H9 (cell line): ENCODE results near the gene TIAM2. TPM values are rescaled to one million over a fixed set of nuclear protein-coding genes. Genes with fewer than 3 reads are reported as not detected.

Experiments
- DNase-seq: peaks from one replicate; pipeline ENCODE4 v3.0.0-alpha.2; 2017
- H2AFZ ChIP-seq: one replicate; pipeline ENCODE4 v1.6.1; 2013; ENCODE audit warnings: mild to moderate bottlenecking, low read length, control low read depth, moderate library complexity
- H2AK5ac ChIP-seq: 2 replicates; pipeline ENCODE4 v1.6.1; 2013; ENCODE audit warnings: low read length, control low read depth, mixed read lengths; ENCODE audit not compliant: insufficient read length
- H2BK120ac ChIP-seq: one replicate; pipeline ENCODE4 v1.6.1; 2013; ENCODE audit warnings: low read depth, mild to moderate bottlenecking, low read length, control low read depth, inconsistent platforms; ENCODE audit not compliant: poor library complexity, severe bottlenecking
- H2BK12ac ChIP-seq: 2 replicates; pipeline ENCODE4 v1.6.1; 2013; ENCODE audit warnings: low read length, control low read depth, mixed read lengths, low read depth; ENCODE audit not compliant: insufficient read length
- H2BK15ac ChIP-seq: 2 replicates; pipeline ENCODE4 v1.6.1; 2013; ENCODE audit warnings: low read depth, low read length, control low read depth
- H2BK20ac ChIP-seq: one replicate; pipeline ENCODE4 v1.6.1; 2013; ENCODE audit warnings: low read depth, mild to moderate bottlenecking, low read length, control low read depth, inconsistent platforms; ENCODE audit not compliant: poor library complexity, severe bottlenecking
- H2BK5ac ChIP-seq: 2 replicates; pipeline ENCODE4 v1.6.1; 2013; ENCODE audit warnings: low read length, control low read depth, mixed read lengths; ENCODE audit not compliant: insufficient read length
- H3K14ac ChIP-seq: 2 replicates; pipeline ENCODE4 v1.6.1; 2013; ENCODE audit warnings: low read length, control low read depth; ENCODE audit not compliant: insufficient read depth
- H3K18ac ChIP-seq: 2 replicates; pipeline ENCODE4 v1.6.1; 2013; ENCODE audit warnings: low read depth, mild to moderate bottlenecking, mixed read lengths, low read length, control low read depth; ENCODE audit not compliant: insufficient read length
- H3K23ac ChIP-seq: 2 replicates; pipeline ENCODE4 v1.6.1; 2013; ENCODE audit warnings: low read length, control low read depth, mixed read lengths, low read depth; ENCODE audit not compliant: insufficient read length
- H3K23me2 ChIP-seq: 2 replicates; pipeline ENCODE4 v1.6.1; 2013; ENCODE audit warnings: low read depth, mild to moderate bottlenecking, mixed read lengths, low read length, control low read depth; ENCODE audit not compliant: insufficient read length, poor library complexity, severe bottlenecking
- H3K27ac ChIP-seq: 2 replicates; pipeline ENCODE4 v1.5.1; 2013; ENCODE audit warnings: low read length, control low read depth, mixed read lengths, low read depth; ENCODE audit not compliant: insufficient read length
- H3K27me3 ChIP-seq: 2 replicates; pipeline ENCODE4 v1.6.1; 2013; ENCODE audit warnings: low read length, control low read depth, inconsistent platforms; ENCODE audit not compliant: insufficient read depth
- H3K4ac ChIP-seq: 2 replicates; pipeline ENCODE4 v1.6.1; 2013; ENCODE audit warnings: low read depth, mild to moderate bottlenecking, control low read depth, inconsistent platforms, low read length, moderate library complexity
- H3K4me1 ChIP-seq: 2 replicates; pipeline ENCODE4 v1.6.1; 2013; ENCODE audit warnings: low read length, control low read depth, inconsistent platforms; ENCODE audit not compliant: insufficient read depth
- H3K4me2 ChIP-seq: 2 replicates; pipeline ENCODE4 v1.6.1; 2013; ENCODE audit warnings: low read length, control low read depth, mixed read lengths; ENCODE audit not compliant: insufficient read length, insufficient read depth
- H3K56ac ChIP-seq: 2 replicates; pipeline ENCODE4 v1.6.1; 2013; ENCODE audit warnings: low read depth, mild to moderate bottlenecking, mixed read lengths, low read length, control low read depth; ENCODE audit not compliant: insufficient read length
- H3K79me1 ChIP-seq: 2 replicates; pipeline ENCODE4 v1.6.1; 2013; ENCODE audit warnings: low read depth, mild to moderate bottlenecking, moderate library complexity, low read length, control low read depth, inconsistent platforms; ENCODE audit not compliant: insufficient read depth, poor library complexity, severe bottlenecking
- H3K79me2 ChIP-seq: 2 replicates; pipeline ENCODE4 v1.6.1; 2013; ENCODE audit warnings: low read length, control low read depth, inconsistent platforms; ENCODE audit not compliant: insufficient read depth
- H3K9ac ChIP-seq: 2 replicates; pipeline ENCODE4 v1.6.1; 2013; ENCODE audit warnings: low read length, control low read depth, mixed read lengths; ENCODE audit not compliant: insufficient read length; ENCODE audit errors: extremely low read depth
- H3K9me3 ChIP-seq: one replicate; pipeline ENCODE4 v1.6.1; 2013; ENCODE audit warnings: low read depth, low read length, inconsistent platforms; ENCODE audit not compliant: control insufficient read depth
- H3T11ph ChIP-seq: one replicate; pipeline ENCODE4 v1.6.1; 2013; ENCODE audit warnings: mild to moderate bottlenecking, low read length, control low read depth, inconsistent platforms
- H4K20me1 ChIP-seq: one replicate; pipeline ENCODE4 v1.6.1; 2013; ENCODE audit not compliant: control insufficient read depth, insufficient read length, insufficient read depth
- H4K5ac ChIP-seq: 2 replicates; pipeline ENCODE4 v1.6.1; 2013; ENCODE audit warnings: low read depth, mild to moderate bottlenecking, mixed read lengths, low read length, control low read depth; ENCODE audit not compliant: insufficient read length
- H4K8ac ChIP-seq: replicated peaks from 2 replicates; pipeline ENCODE4 v1.6.1; 2013; ENCODE audit warnings: low read length, control low read depth, mixed read lengths, low read depth; ENCODE audit not compliant: insufficient read length
- H4K91ac ChIP-seq: 2 replicates; pipeline ENCODE4 v1.6.1; 2013; ENCODE audit warnings: low read depth, mild to moderate bottlenecking, moderate library complexity, mixed read lengths, low read length, control low read depth; ENCODE audit not compliant: insufficient read length
- H3K27ac Mint-ChIP-seq, 3 experiments: 2 replicates in 2 of 3; 3 replicates in 1 of 3; pipeline ENCODE4 v1.8.0; 2020 to 2021; ENCODE audit warnings: mixed read lengths in 3 of 3, mild to moderate bottlenecking in 1 of 3, moderate library complexity in 1 of 3
- H3K27me3 Mint-ChIP-seq: 2 replicates; pipeline ENCODE4 v1.8.0; 2021; ENCODE audit warnings: low read depth, mild to moderate bottlenecking, moderate library complexity, mixed read lengths
- H3K36me3 Mint-ChIP-seq, 3 experiments: 2 replicates in 2 of 3; 3 replicates in 1 of 3; pipeline ENCODE4 v1.8.0; 2020 to 2021; ENCODE audit warnings: low read depth in 3 of 3, mixed read lengths in 3 of 3; ENCODE audit not compliant: insufficient read depth in 1 of 3
- H3K4me1 Mint-ChIP-seq, 2 experiments: 2 replicates each; pipeline ENCODE4 v1.8.0; 2020; ENCODE audit warnings: mixed read lengths in 2 of 2
- H3K4me3 Mint-ChIP-seq, 2 experiments: 2 replicates in 1 of 2; 3 replicates in 1 of 2; pipeline ENCODE4 v1.8.0; 2020 to 2021; ENCODE audit warnings: mild to moderate bottlenecking in 2 of 2, mixed read lengths in 2 of 2, moderate library complexity in 1 of 2
- H3K9me3 Mint-ChIP-seq, 2 experiments: 2 replicates in 1 of 2; 3 replicates in 1 of 2; pipeline ENCODE4 v1.8.0; 2020; ENCODE audit warnings: mild to moderate bottlenecking in 2 of 2, mixed read lengths in 2 of 2, moderate library complexity in 1 of 2
- WGBS: extraction: QIAGEN DNeasy Blood & Tissue Kit; methylation state at CpG from one replicate; pipeline ENCODE4 v1.1.7; 2013; ENCODE audit warnings: missing lambda C conversion rate, low lambda C conversion rate, mixed read lengths; ENCODE audit not compliant: insufficient read length; ENCODE audit errors: extremely low coverage; 5-methylcytosine and 5-hydroxymethylcytosine counted together
- total RNA-seq: library from RNA; stranded (reverse); gene quantifications from 2 replicates; pipeline ENCODE4 v1.2.1, GENCODE V29; 2021
- TF ChIP-seq, protein P1 (sequence below): fragments of 200-600 bp; sonication (generic); conservative IDR thresholded peaks from 3 replicates; pipeline ENCODE4 v1.8.0; 2021; ENCODE audit warnings: antibody characterized with exemption, mild to moderate bottlenecking

The TIAM2 gene
- total RNA-seq, 1 experiment from 2014 or later: 6.3 TPM

DNA sequence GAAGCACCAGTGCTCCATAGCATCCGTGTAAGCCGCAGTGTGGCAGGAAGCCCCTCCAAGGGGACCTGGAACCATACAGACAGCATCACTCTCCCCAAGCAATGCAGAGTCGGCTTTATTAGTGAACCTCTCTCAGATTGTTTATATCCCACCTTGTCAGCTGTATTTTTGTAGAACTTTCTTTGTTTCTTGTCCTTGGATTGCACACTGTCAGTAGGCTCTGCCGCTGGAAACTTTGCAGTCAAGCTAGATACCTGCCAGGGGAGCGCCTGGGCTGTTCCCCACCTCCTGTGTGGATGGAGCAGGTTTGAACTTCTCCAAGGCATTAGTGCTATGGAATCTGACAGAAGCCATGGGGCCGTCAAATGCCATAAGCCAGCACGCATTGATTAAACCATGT, 250.1 kb downstream of the TIAM2 start:
- H3K36me3 Mint-ChIP-seq: peaks cover 13 to 65% (median 50%) of the 10 kb centered on the region in 3 experiments; a peak in 6 of 7 replicates
- H3K4me2 ChIP-seq: no peak overlapping the region
- no peaks in the 10 kb centered on the region for H3K9me3 ChIP-seq
- H3K23ac ChIP-seq: no peak overlapping the region
- H2BK12ac ChIP-seq: no peak overlapping the region
- TF ChIP-seq, protein P1, sequence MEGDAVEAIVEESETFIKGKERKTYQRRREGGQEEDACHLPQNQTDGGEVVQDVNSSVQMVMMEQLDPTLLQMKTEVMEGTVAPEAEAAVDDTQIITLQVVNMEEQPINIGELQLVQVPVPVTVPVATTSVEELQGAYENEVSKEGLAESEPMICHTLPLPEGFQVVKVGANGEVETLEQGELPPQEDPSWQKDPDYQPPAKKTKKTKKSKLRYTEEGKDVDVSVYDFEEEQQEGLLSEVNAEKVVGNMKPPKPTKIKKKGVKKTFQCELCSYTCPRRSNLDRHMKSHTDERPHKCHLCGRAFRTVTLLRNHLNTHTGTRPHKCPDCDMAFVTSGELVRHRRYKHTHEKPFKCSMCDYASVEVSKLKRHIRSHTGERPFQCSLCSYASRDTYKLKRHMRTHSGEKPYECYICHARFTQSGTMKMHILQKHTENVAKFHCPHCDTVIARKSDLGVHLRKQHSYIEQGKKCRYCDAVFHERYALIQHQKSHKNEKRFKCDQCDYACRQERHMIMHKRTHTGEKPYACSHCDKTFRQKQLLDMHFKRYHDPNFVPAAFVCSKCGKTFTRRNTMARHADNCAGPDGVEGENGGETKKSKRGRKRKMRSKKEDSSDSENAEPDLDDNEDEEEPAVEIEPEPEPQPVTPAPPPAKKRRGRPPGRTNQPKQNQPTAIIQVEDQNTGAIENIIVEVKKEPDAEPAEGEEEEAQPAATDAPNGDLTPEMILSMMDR: no peak
- H3K27ac Mint-ChIP-seq: peak overlapping the region in 1 of 3 experiments; percentile 46; a peak in 1 of 7 replicates
- H4K8ac ChIP-seq: no peak overlapping the region
- no CpG with 5 or more reads among the region's 7 CpGs for WGBS
- H3K23me2 ChIP-seq: no peaks in the 10 kb centered on the region
- no peak overlapping the region for H4K5ac ChIP-seq
- H3K4ac ChIP-seq: no peak overlapping the region
- H3K79me1 ChIP-seq: no peaks in the 10 kb centered on the region
- H2BK15ac ChIP-seq: no peak overlapping the region
- H4K20me1 ChIP-seq: no peaks in the 10 kb centered on the region
- no peak overlapping the region for H2BK20ac ChIP-seq
- H3K4me1 Mint-ChIP-seq: peaks cover 6 to 9% of the 10 kb centered on the region in 2 experiments
- no peak overlapping the region for H2BK5ac ChIP-seq
- no peak overlapping the region for H3K27ac ChIP-seq
- H3K4me1 ChIP-seq: no peaks in the 10 kb centered on the region
- H3K56ac ChIP-seq: no peak overlapping the region
- H3K14ac ChIP-seq: no peak overlapping the region
- H3K18ac ChIP-seq: no peak overlapping the region
- H2BK120ac ChIP-seq: no peak overlapping the region
- no peak overlapping the region for H2AK5ac ChIP-seq
- H3T11ph ChIP-seq: no peak overlapping the region
- no peak overlapping the region for H3K4me3 Mint-ChIP-seq
- H2AFZ ChIP-seq: no peak overlapping the region
- H3K27me3 Mint-ChIP-seq: no peaks in the 10 kb centered on the region
- no peak for DNase-seq
- no peak overlapping the region for H3K9ac ChIP-seq
- H3K27me3 ChIP-seq: no peaks in the 10 kb centered on the region
- H3K79me2 ChIP-seq: no peaks in the 10 kb centered on the region
- peaks cover 5 to 8% of the 10 kb centered on the region in 2 experiments; a peak in 4 of 5 replicates for H3K9me3 Mint-ChIP-seq
- H4K91ac ChIP-seq: no peak overlapping the region
